K562 (cell line): ENCODE data around the gene DAPK1. TPM values are rescaled to one million over a fixed set of nuclear protein-coding genes. Genes with fewer than 3 reads are reported as not detected.

Experiments used
- CBFA2T3 ChIP-seq: fragments of 450-650 bp; IDR thresholded peaks from 2 replicates; pipeline ENCODE4 v1.6.1; 2017
- CHD4 ChIP-seq: fragments of 200-600 bp; sonication (generic); IDR thresholded peaks from 3 replicates; pipeline ENCODE4 v1.6.1; 2012; ENCODE audit warnings: low read depth, mild to moderate bottlenecking, mixed read lengths, low read length, inconsistent platforms; ENCODE audit not compliant: insufficient read depth, insufficient replicate concordance, poor library complexity, severe bottlenecking
- DIDO1 ChIP-seq: fragments of 450-650 bp; IDR thresholded peaks from 2 replicates; pipeline ENCODE4 v1.6.1; 2016; ENCODE audit warnings: low read depth, missing biosample characterization, missing genetic modification characterization
- ERF ChIP-seq: fragments of 450-650 bp; formaldehyde crosslinking; IDR thresholded peaks from 2 replicates; pipeline ENCODE4 v1.4.0; 2020; ENCODE audit warnings: mild to moderate bottlenecking, mixed read lengths
- HNRNPUL1 ChIP-seq: fragments of 200-400 bp; formaldehyde crosslinking; IDR thresholded peaks from 2 replicates; pipeline ENCODE4 v1.6.1; 2017; ENCODE audit warnings: low read length
- MLLT1 ChIP-seq, 2 experiments: fragments of 450-650 bp; IDR thresholded peaks; 2 replicates each; pipeline ENCODE4 v1.6.1; 2016
- MYBL2 ChIP-seq, 2 experiments: fragments of 450-650 bp in 1 of 2; sonication (generic) in 1 of 2; formaldehyde crosslinking in 1 of 2; IDR thresholded peaks; 2 replicates each; pipeline versions ENCODE4 v1.6.1 to v1.8.1; 2017 to 2022; ENCODE audit warnings: borderline replicate concordance in 1 of 2, inconsistent platforms in 1 of 2, low read depth in 1 of 2, mild to moderate bottlenecking in 1 of 2, missing genetic modification reagents in 1 of 2, moderate library complexity in 1 of 2
- PRMT5 ChIP-seq: sonication (generic); formaldehyde crosslinking; IDR thresholded peaks from 2 replicates; pipeline ENCODE4 v1.5.0; 2020; ENCODE audit warnings: missing genetic modification reagents
- SOX6 ChIP-seq: fragments of 450-650 bp; IDR thresholded peaks from 2 replicates; pipeline ENCODE4 v1.6.1; 2014; ENCODE audit warnings: mild to moderate bottlenecking
- ZBTB17 ChIP-seq: fragments of 450-650 bp; formaldehyde crosslinking; IDR thresholded peaks from 2 replicates; pipeline ENCODE4 v1.4.0; 2020; ENCODE audit warnings: mild to moderate bottlenecking
- ZNF140 ChIP-seq: fragments of 250-450 bp; sonication (Bioruptor Pico); IDR thresholded peaks from 2 replicates; pipeline ENCODE4 v1.8.0; 2021; ENCODE audit warnings: moderate library complexity, mild to moderate bottlenecking, inconsistent platforms
- ZNF639 ChIP-seq, 2 experiments: fragments of 200-800 bp in 1 of 2; sonication (Bioruptor generic) in 1 of 2; sonication (generic) in 1 of 2; formaldehyde crosslinking in 1 of 2; IDR thresholded peaks in 1 of 2; conservative IDR thresholded peaks in 1 of 2; 2 replicates each; pipeline versions ENCODE4 v1.5.0 to v1.6.1; 2016 to 2020; ENCODE audit warnings: missing compliant biosample characterization in 1 of 2, missing genetic modification characterization in 1 of 2, missing genetic modification reagents in 1 of 2
- polyA plus RNA-seq, 8 experiments: library from polyadenylated mRNA; depleted of rRNA in 4 of 8; stranded (reverse) in 5 of 8; unstranded in 3 of 8; fragments of >200 nt; fragmentation: Nextera tagmentation in 2 of 8; fragmentation: Illumina TruSeq in 1 of 8; extraction: Ambion mirVana in 2 of 8; extraction: Trizol in 1 of 8; gene quantifications; 2 replicates each; pipeline versions ENCODE4 v1.2.1 to v1.2.3, GENCODE V29; 2011 to 2014; ENCODE audit warnings: inconsistent platforms in 1 of 8, missing spikeins in 1 of 8
- total RNA-seq, 7 experiments: library from RNA; depleted of rRNA in 6 of 7; stranded (reverse); fragments of >200 nt in 6 of 7; fragmentation: Illumina TruSeq in 2 of 7; extraction: Trizol in 2 of 7; gene quantifications; 2 replicates each; pipeline versions ENCODE4 v1.2.1 to v1.2.3, GENCODE V29; 2011 to 2021; ENCODE audit warnings: low replicate concordance in 1 of 7
- TF ChIP-seq, protein P1 (sequence below): sonication (generic); formaldehyde crosslinking; IDR thresholded peaks from 2 replicates; pipeline ENCODE4 v1.8.0; 2022; ENCODE audit warnings: missing genetic modification reagents, mild to moderate bottlenecking, borderline replicate concordance
- TF ChIP-seq, protein P2 (sequence below): fragments of 250-450 bp; sonication (Bioruptor Pico); IDR thresholded peaks from 2 replicates; pipeline ENCODE4 v1.8.0; 2022; ENCODE audit warnings: inconsistent platforms
- TF ChIP-seq, protein P3 (sequence below): fragments of 250-450 bp; sonication (Bioruptor Pico); IDR thresholded peaks from 2 replicates; pipeline ENCODE4 v1.5.0; 2021; ENCODE audit warnings: mild to moderate bottlenecking, moderate library complexity

The DAPK1 gene
- total and polyA plus RNA-seq, 9 of the 15 experiments (the other 6 are each of a cell fraction or from before 2014, with no cell fraction given) = 1.7 to 26.4 (median 15.8) TPM

DNA sequence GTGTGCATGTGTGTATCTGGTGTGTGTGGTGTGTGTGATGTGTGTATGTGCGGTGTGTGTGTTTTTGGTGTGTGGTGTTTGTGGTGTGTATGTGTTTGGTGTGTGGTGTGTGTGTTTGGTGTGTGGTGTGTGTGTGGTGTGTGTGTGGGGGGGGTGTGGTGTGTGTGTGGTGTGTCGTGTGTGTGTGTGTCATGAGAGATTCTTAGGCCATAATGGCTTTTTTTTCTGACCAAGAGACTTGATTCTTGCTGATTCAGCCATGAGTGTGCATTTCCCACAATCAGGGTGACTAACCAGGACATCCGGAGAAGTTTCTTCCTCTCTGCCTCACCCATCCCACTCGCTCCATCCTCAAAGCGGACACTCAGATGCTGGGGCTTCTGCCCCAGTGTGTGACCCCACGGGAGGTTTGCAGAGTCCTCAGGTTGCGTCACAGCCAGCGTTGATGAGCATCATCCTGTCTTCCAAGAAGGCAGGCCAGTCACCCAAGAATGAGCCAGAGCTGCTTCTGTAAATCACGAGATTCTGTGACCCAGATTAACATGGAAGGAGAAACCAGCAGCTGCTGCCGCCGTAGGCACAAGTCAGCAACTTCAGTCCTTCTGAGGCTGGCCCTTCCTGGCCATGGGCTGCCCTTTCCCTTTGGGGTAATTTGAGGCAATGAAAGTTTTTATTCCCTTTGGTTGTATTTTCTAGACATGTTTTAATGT lies 215.8 kb downstream of the DAPK1 start (continued):
- TF ChIP-seq, protein P1, sequence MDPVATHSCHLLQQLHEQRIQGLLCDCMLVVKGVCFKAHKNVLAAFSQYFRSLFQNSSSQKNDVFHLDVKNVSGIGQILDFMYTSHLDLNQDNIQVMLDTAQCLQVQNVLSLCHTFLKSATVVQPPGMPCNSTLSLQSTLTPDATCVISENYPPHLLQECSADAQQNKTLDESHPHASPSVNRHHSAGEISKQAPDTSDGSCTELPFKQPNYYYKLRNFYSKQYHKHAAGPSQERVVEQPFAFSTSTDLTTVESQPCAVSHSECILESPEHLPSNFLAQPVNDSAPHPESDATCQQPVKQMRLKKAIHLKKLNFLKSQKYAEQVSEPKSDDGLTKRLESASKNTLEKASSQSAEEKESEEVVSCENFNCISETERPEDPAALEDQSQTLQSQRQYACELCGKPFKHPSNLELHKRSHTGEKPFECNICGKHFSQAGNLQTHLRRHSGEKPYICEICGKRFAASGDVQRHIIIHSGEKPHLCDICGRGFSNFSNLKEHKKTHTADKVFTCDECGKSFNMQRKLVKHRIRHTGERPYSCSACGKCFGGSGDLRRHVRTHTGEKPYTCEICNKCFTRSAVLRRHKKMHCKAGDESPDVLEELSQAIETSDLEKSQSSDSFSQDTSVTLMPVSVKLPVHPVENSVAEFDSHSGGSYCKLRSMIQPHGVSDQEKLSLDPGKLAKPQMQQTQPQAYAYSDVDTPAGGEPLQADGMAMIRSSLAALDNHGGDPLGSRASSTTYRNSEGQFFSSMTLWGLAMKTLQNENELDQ (CRISPR knock-in tag) = no peak
- TF ChIP-seq, protein P2, sequence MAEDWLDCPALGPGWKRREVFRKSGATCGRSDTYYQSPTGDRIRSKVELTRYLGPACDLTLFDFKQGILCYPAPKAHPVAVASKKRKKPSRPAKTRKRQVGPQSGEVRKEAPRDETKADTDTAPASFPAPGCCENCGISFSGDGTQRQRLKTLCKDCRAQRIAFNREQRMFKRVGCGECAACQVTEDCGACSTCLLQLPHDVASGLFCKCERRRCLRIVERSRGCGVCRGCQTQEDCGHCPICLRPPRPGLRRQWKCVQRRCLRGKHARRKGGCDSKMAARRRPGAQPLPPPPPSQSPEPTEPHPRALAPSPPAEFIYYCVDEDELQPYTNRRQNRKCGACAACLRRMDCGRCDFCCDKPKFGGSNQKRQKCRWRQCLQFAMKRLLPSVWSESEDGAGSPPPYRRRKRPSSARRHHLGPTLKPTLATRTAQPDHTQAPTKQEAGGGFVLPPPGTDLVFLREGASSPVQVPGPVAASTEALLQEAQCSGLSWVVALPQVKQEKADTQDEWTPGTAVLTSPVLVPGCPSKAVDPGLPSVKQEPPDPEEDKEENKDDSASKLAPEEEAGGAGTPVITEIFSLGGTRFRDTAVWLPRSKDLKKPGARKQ (CRISPR knock-in tag) = no peak
- no peak for TF ChIP-seq ZNF140 (CRISPR knock-in tag)
- no peak; the same call in 1 of the 2 replicates for TF ChIP-seq MYBL2 (IDR thresholded peaks at IDR 0.05; ENCODE audit: low read depth)
- TF ChIP-seq MYBL2 (CRISPR knock-in tag; IDR thresholded peaks at IDR 0.05; ENCODE audit: borderline replicate concordance) = no peak
- TF ChIP-seq, protein P3, sequence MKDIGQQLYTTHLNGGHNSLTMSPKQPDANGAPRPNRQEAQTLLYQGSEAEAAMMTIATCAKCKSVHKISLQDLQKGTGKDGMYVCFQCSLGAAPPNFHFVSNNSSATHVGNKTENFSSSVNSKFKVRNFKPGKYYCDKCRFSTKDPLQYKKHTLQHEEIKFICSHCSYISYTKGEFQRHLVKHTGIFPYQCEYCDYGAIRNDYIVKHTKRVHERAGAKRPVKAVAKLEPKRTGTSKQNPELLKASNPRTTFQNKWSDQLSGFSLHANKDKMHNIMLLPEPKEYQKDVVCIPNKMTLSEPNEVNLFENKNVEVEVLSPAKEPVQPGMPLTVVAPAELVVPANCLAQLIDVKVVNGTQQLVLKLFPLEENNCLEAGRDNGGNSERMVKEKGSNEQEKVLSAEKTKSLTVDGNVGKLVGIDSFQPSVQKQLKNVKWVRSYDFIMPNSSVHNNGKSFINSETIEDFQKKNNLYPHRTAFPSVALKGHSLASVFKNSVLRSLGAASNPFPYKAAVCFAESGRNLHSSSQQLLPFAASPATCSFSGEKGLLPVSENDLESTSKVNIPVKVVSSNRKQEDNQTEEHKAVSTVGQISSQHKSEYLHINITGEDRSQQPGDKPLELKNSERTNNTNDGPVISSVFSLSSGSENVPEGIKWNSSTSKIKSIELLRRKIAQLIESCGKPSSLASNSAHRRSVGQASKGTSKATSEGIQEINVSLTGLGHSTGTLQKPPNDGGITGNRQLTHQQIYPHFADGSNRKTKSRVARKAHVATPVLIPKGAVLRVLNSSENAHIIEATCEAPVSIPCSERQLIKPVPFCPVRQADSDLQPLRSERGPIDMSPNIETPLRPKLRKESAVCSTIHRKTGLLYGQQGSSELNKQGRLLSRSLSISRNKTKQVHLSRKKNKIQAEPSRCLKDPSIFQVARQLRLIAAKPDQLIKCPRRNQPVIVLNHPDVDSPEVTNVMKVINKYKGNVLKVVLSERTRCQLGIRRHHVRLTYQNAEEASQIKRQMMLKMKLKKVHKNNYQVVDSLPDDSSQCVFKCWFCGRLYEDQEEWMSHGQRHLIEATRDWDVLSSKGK (CRISPR knock-in tag) = no peak
- no peak for TF ChIP-seq CHD4
- peak in 1 of 2 experiments; percentile 94; a peak in 3 of 4 replicates for TF ChIP-seq MLLT1 (IDR thresholded peaks at IDR 0.05)
- no peak for TF ChIP-seq ERF (CRISPR knock-in tag)
- peak; percentile 76 for TF ChIP-seq SOX6
- peak; percentile 74 for TF ChIP-seq CBFA2T3
- no peak for TF ChIP-seq ZNF639 (CRISPR knock-in tag; conservative IDR thresholded peaks at IDR 0.05 in 1 of 2, IDR thresholded peaks at IDR 0.05 in 1 of 2)
- no peak for TF ChIP-seq ZBTB17 (CRISPR knock-in tag)
- TF ChIP-seq HNRNPUL1 = no peak
- no peak for TF ChIP-seq DIDO1 (tag)
- no peak for TF ChIP-seq PRMT5
